Keratinocyte (primary cell): ENCODE measurements around the gene ANTXRL. TPM values are rescaled to one million over a fixed set of nuclear protein-coding genes. Genes with fewer than 3 reads are reported as not detected.

Experiments used
- DNase-seq: peaks from one replicate; pipeline ENCODE4 v3.0.0-alpha.2; 2011; ENCODE audit warnings: low read depth, missing footprints, low spot score
- FAIRE-seq: peaks from 2 replicates; lab custom pipeline; 2011; peaks lifted over from hg19 to GRCh38; lab: Jason Lieb, UNC
- H2AFZ ChIP-seq: 2 replicates; pipeline ENCODE4 v1.6.0; 2012; ENCODE audit warnings: low read length, control low read depth, inconsistent platforms; ENCODE audit not compliant: control insufficient read depth
- H3K27ac ChIP-seq: 2 replicates; pipeline ENCODE4 v1.5.1; 2011; ENCODE audit warnings: low read length; ENCODE audit not compliant: control insufficient read depth, insufficient read depth
- H3K27me3 ChIP-seq: 3 replicates; pipeline ENCODE4 v1.6.0; 2011; ENCODE audit warnings: low read length; ENCODE audit not compliant: control insufficient read depth, insufficient read depth; ENCODE audit errors: extremely low read depth
- H3K36me3 ChIP-seq, 2 experiments: 2 replicates in 1 of 2; 3 replicates in 1 of 2; pipeline ENCODE4 v1.5.1; 2011; ENCODE audit warnings: low read length in 2 of 2, mild to moderate bottlenecking in 1 of 2; ENCODE audit not compliant: control insufficient read depth in 2 of 2, insufficient read depth in 2 of 2; ENCODE audit errors: extremely low read depth in 1 of 2
- H3K4me1 ChIP-seq: 3 replicates; pipeline ENCODE4 v1.5.1; 2011; ENCODE audit warnings: low read length; ENCODE audit not compliant: control insufficient read depth, insufficient read depth; ENCODE audit errors: extremely low read depth
- H3K4me2 ChIP-seq: 3 replicates; pipeline ENCODE4 v1.6.0; 2011; ENCODE audit warnings: low read depth, low read length; ENCODE audit not compliant: control insufficient read depth, insufficient read depth; ENCODE audit errors: extremely low read depth
- H3K4me3 ChIP-seq, 3 experiments: fragments of 200-600 bp in 1 of 3; sonication (generic) in 1 of 3; 2 replicates in 2 of 3; 3 replicates in 1 of 3; pipeline ENCODE4 v1.5.1; 2011 to 2016; ENCODE audit warnings: low read length in 3 of 3, mild to moderate bottlenecking in 3 of 3, control low read depth in 2 of 3, inconsistent platforms in 1 of 3, low read depth in 1 of 3, mixed read lengths in 1 of 3, mixed run types in 1 of 3, moderate library complexity in 1 of 3; ENCODE audit not compliant: control insufficient read depth in 2 of 3, insufficient read depth in 2 of 3; ENCODE audit errors: extremely low read depth in 1 of 3
- H3K79me2 ChIP-seq: 2 replicates; pipeline ENCODE4 v1.6.0; 2012; ENCODE audit warnings: low read length; ENCODE audit not compliant: control insufficient read depth, insufficient read depth
- H3K9ac ChIP-seq: 3 replicates; pipeline ENCODE4 v1.6.0; 2011; ENCODE audit warnings: low read length; ENCODE audit not compliant: control insufficient read depth, insufficient read depth; ENCODE audit errors: extremely low read depth
- H3K9me1 ChIP-seq: 3 replicates; pipeline ENCODE4 v1.6.0; 2011; ENCODE audit warnings: low read length; ENCODE audit not compliant: control insufficient read depth, insufficient read depth; ENCODE audit errors: extremely low read depth
- H3K9me3 ChIP-seq: 2 replicates; pipeline ENCODE4 v1.5.1; 2012; ENCODE audit warnings: low read depth, low read length; ENCODE audit not compliant: control insufficient read depth
- H4K20me1 ChIP-seq: 3 replicates; pipeline ENCODE4 v1.6.0; 2011; ENCODE audit warnings: low read length; ENCODE audit not compliant: control insufficient read depth, insufficient read depth; ENCODE audit errors: extremely low read depth
- CTCF ChIP-seq, 3 experiments: IDR thresholded peaks in 1 of 3; conservative IDR thresholded peaks in 1 of 3; optimal IDR thresholded peaks in 1 of 3; 2 replicates in 2 of 3; 3 replicates in 1 of 3; pipeline versions ENCODE3 to v1.5.1; 2011; ENCODE audit warnings: low read length in 3 of 3, mild to moderate bottlenecking in 3 of 3, moderate library complexity in 2 of 3, control low read depth in 1 of 3, inconsistent platforms in 1 of 3; ENCODE audit not compliant: insufficient read depth in 2 of 3; ENCODE audit errors: extremely low read depth in 1 of 3
- EZH2 ChIP-seq: IDR thresholded peaks from one replicate; pipeline ENCODE4 v1.6.1; 2012; ENCODE audit warnings: inconsistent platforms, mild to moderate bottlenecking, low read length, moderate library complexity
- dilution Hi-C: fragments of 300-500 bp; cut with MboI; formaldehyde crosslinking; loops from one replicate; pipeline ENCODE4 v1.7.0; 2020; ENCODE audit warnings: low sequenced_read_pairs; ENCODE audit not compliant: extremely low pct_ligation_motif_present
- polyA plus RNA-seq, 5 experiments: library from polyadenylated mRNA; depleted of rRNA in 3 of 5; stranded (reverse) in 3 of 5; stranded (forward) in 1 of 5; unstranded in 1 of 5; fragments of >200 nt; gene quantifications; 1 replicate in 1 of 5; 2 replicates in 3 of 5; 3 replicates in 1 of 5; pipeline versions ENCODE4 v1.2.1 to v1.2.3, GENCODE V29; 2011 to 2012; ENCODE audit warnings: missing spikeins in 2 of 5, low read depth in 1 of 5, low replicate concordance in 1 of 5

Gene ANTXRL
- polyA plus RNA-seq, 1 donor (not counting 4 experiments of a cell fraction or from before 2014, with no cell fraction given) = not detected

DNA sequence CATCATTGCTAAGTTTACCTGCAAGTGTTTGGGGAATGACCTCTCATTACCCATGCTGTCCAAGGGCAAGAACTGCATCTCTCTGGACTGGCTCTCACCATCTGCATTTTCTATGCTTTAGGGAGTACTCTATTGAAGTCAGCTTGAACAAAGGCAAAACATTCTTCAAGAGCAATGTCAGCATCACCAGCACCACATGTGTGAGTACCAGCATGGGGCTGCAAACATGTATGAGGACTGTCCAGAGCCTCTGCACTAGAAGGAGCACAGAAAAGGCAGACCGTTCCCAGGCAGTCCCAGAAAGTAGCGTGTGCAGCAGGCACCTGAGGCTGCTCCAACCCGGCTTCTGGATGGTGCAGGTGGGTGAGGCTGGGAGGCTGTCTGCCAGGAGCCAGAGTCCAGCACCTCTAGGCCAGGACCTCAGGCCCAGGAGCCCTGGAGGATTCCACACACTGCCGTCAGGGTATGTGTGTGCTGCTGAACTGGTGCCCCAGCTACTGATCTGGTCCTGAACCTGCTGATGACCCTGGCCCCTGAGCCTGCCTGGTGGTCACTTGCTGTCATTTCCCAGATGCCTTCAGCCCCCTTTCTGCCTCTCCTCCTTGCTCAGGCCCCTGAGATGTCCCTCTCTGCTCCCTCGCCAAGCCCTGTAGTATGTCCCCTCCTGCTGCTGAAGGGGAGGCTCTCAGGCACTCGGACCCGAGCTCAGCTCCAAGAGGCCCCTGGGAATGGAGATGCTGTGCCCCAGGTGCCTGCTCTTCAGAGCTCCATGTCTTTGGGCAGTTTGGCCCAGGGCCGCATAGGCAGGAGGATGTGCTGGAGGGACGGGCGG, 20.7 kb downstream of the ANTXRL start:
- Histone ChIP-seq H3K79me2 (no peaks in the 10 kb centered on the region), H3K4me1 (no peaks in the 10 kb centered on the region), H3K9ac (no peak overlapping the region), H3K36me3 (no peaks in the 10 kb centered on the region), H2AFZ (no peak overlapping the region), H3K9me1 (no peaks in the 10 kb centered on the region), H4K20me1 (no peaks in the 10 kb centered on the region), H3K4me2 (no peak overlapping the region), H3K27me3 (peaks cover 14% of the 10 kb centered on the region), H3K9me3 (no peaks in the 10 kb centered on the region), H3K4me3 (no peak overlapping the region), H3K27ac (no peak overlapping the region)
- no peak for DNase-seq
- FAIRE-seq = no peak
- dilution Hi-C loops = no loop called here
- TF ChIP-seq EZH2 = no peak
- no peak for TF ChIP-seq CTCF (optimal IDR thresholded peaks at IDR 0.05 in 1 of 3, IDR thresholded peaks at IDR 0.05 in 1 of 3, conservative IDR thresholded peaks at IDR 0.05 in 1 of 3; ENCODE audit: extremely low read depth in 1 of 3, insufficient read depth in 2 of 3, low read length in 3 of 3)

- FAIRE-seq = no peak
- H3K9me1 ChIP-seq = no peaks in the 10 kb centered on the region
- no peak overlapping the region for H3K4me3 ChIP-seq
- no peaks in the 10 kb centered on the region for H3K36me3 ChIP-seq
- no peaks in the 10 kb centered on the region for H3K4me1 ChIP-seq
- H2AFZ ChIP-seq = no peak overlapping the region
- H3K27ac ChIP-seq = no peak overlapping the region
- H3K9me3 ChIP-seq = no peaks in the 10 kb centered on the region
- peaks cover 14% of the 10 kb centered on the region for H3K27me3 ChIP-seq
- no peak for DNase-seq
- no peak overlapping the region for H3K9ac ChIP-seq
- H3K4me2 ChIP-seq = no peak overlapping the region
- no peaks in the 10 kb centered on the region for H4K20me1 ChIP-seq
- dilution Hi-C loops = no loop called here
- TF ChIP-seq EZH2 (no peak), CTCF (optimal IDR thresholded peaks at IDR 0.05 in 1 of 3, IDR thresholded peaks at IDR 0.05 in 1 of 3, conservative IDR thresholded peaks at IDR 0.05 in 1 of 3; ENCODE audit: extremely low read depth in 1 of 3, insufficient read depth in 2 of 3, low read length in 3 of 3) (no peak)
- no peaks in the 10 kb centered on the region for H3K79me2 ChIP-seq
Measured at GRCh38 chr10:46308113-46308415, 21.3 kb downstream of the ANTXRL start.
